Testis (tissue), 2 donors: ENCODE results near the gene ME2.

ENCODE experiments used
- CTCF ChIP-seq, 3 experiments: fragments of 450-650 bp in 2 of 3; fragments of 200-600 bp in 1 of 3; sonication (generic) in 1 of 3; IDR thresholded peaks; one replicate each; pipeline ENCODE4 v1.5.1; 2016 to 2019; ENCODE audit warnings: antibody characterized with exemption in 3 of 3, mild to moderate bottlenecking in 2 of 3, moderate library complexity in 1 of 3
- POLR2A ChIP-seq: fragments of 450-650 bp; IDR thresholded peaks from one replicate; pipeline ENCODE4 v1.6.1; 2017; ENCODE audit warnings: antibody characterized with exemption, mild to moderate bottlenecking, moderate library complexity

DNA sequence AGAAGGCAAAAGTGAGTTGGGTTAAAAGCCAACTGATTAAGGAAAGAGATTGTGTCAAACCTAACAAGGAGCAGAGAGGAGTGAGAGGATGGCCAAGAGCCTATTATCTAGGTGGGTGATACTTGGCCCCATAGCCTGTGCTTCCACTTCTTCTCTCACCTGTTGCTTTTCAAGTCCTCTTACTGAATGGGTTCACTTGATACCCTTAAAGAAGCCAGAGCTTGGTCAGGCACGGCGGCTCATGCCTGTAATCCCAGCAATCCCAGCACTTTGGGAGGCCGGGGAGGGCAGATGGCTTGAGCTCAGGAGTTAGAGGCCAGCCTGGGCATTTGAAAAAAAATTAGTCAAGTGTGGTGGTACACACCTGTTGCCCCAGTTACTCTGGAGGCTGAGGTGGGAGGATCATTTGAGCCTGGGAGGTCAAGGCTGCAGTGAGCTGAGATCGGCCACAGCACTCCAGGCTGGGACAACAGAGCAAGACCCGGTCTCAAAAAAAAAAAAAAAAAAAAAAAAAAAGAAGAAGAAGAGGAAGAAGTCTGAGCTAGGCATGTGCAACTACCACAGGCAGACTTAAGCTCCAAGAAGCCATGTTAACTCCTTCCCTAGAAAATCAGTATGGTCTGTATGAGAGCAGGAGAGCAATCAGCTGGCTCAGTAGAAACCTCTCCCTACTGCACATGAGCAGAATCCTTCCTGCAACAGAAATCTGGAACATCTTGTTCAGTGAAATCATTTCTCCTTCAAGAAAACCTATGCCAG is 28.4 kb upstream of the ME2 start:
- TF ChIP-seq CTCF (IDR thresholded peaks at IDR 0.05) (no peak), POLR2A (no peak)
